HCT116 (cell line): ENCODE data around the gene GSTA1. TPM values are rescaled to one million over a fixed set of nuclear protein-coding genes. Genes with fewer than 3 reads are reported as not detected.

Source experiments
- ATAC-seq: fragments of 200-7000 bp; cut with Tn5 transposase; 2 replicates; pipeline ENCODE4 v1.9.1; 2020; ENCODE audit warnings: mild to moderate bottlenecking, moderate library complexity
- BruUV-seq: library from RNA; stranded (reverse); fragments of 400-500 nt; replicated peaks from 2 replicates; lab custom pipeline; 2021; lab: Mats Ljungman, UMichigan
- CTCF ChIA-PET: fragments of 300-600 bp; sonication (Branson Sonifier 250); formaldehyde crosslinking; loops from one replicate; lab custom pipeline; 2021; ENCODE audit warnings: antibody characterized with exemption; lab: Charles Lee
- POLR2A ChIA-PET: fragments of 300-600, 350-600 bp; sonication (Branson Sonifier 250); formaldehyde crosslinking; loops from one replicate; lab custom pipeline; 2021; ENCODE audit warnings: antibody characterized with exemption; lab: Charles Lee
- RAD21 ChIA-PET, 2 experiments: fragments of 300-600 bp; sonication (Branson Sonifier 250); formaldehyde crosslinking; loops; one replicate each; lab custom pipeline; 2023; ENCODE audit warnings: low total read pairs in 2 of 2; ENCODE audit not compliant: uncharacterized antibody in 2 of 2, unreplicated experiment in 2 of 2, low non-redundant PET in 1 of 2; lab: Charles Lee
- DNase-seq: peaks from one replicate; pipeline ENCODE4 v3.0.0-alpha.2; 2010; ENCODE audit warnings: low read depth, low spot score
- H2AFZ ChIP-seq: fragments of 200-600 bp; shearing (Covaris generic), sonication (generic); 2 replicates; pipeline ENCODE4 v1.6.1; 2017; ENCODE audit warnings: low read depth, mixed run types, mixed read lengths, antibody characterized with exemption, low read length; ENCODE audit not compliant: poor library complexity, severe bottlenecking
- H3K27ac ChIP-seq: 2 replicates; pipeline ENCODE4 v1.5.1; 2012; ENCODE audit warnings: low read depth, low read length
- H3K27me3 ChIP-seq: fragments of 200-600 bp; sonication (generic); 2 replicates; pipeline ENCODE4 v1.6.1; 2016; ENCODE audit warnings: mixed run types, low read length, mixed read lengths; ENCODE audit not compliant: insufficient read depth
- H3K36me3 ChIP-seq, 2 experiments: fragments of 200-500 bp in 1 of 2; fragments of 200-600 bp in 1 of 2; sonication (Bioruptor generic) in 1 of 2; sonication (generic) in 1 of 2; 2 replicates each; pipeline versions ENCODE4 v1.5.1 to v1.6.1; 2014 to 2016; ENCODE audit warnings: low read length in 2 of 2, inconsistent platforms in 1 of 2, mixed read lengths in 1 of 2, mixed run types in 1 of 2; ENCODE audit not compliant: insufficient read depth in 2 of 2, control insufficient read depth in 1 of 2
- H3K4me1 ChIP-seq, 2 experiments: fragments of 200-600 bp in 1 of 2; sonication (generic) in 1 of 2; 2 replicates each; pipeline versions ENCODE4 v1.5.1 to v1.6.1; 2012 to 2017; ENCODE audit warnings: low read length in 2 of 2, inconsistent platforms in 1 of 2, mild to moderate bottlenecking in 1 of 2, mixed read lengths in 1 of 2, mixed run types in 1 of 2, moderate library complexity in 1 of 2; ENCODE audit not compliant: insufficient read depth in 2 of 2, control insufficient read depth in 1 of 2
- H3K4me2 ChIP-seq: fragments of 200-600 bp; sonication (generic); 2 replicates; pipeline ENCODE4 v1.6.1; 2017; ENCODE audit warnings: mixed run types, low read length, mixed read lengths
- H3K4me3 ChIP-seq, 2 experiments: fragments of 200-600 bp in 1 of 2; sonication (generic) in 1 of 2; replicated peaks in 1 of 2; 2 replicates each; pipeline ENCODE4 v1.5.1; 2011 to 2016; ENCODE audit warnings: low read length in 2 of 2, control low read depth in 1 of 2, low read depth in 1 of 2, mild to moderate bottlenecking in 1 of 2, mixed read lengths in 1 of 2, mixed run types in 1 of 2
- H3K79me2 ChIP-seq: fragments of 200-600 bp; sonication (generic); 2 replicates; pipeline ENCODE4 v1.6.1; 2017; ENCODE audit warnings: mild to moderate bottlenecking, mixed run types, low read length, moderate library complexity, mixed read lengths; ENCODE audit not compliant: insufficient read depth
- H3K9ac ChIP-seq: fragments of 200-600 bp; sonication (generic); 2 replicates; pipeline ENCODE4 v1.6.1; 2016; ENCODE audit warnings: low read length, mixed read lengths
- H3K9me2 ChIP-seq: fragments of 200-600 bp; sonication (generic), shearing (Covaris generic); 2 replicates; pipeline ENCODE4 v1.6.1; 2017; ENCODE audit warnings: mixed run types, mild to moderate bottlenecking, moderate library complexity; ENCODE audit not compliant: insufficient read depth
- H3K9me3 ChIP-seq, 2 experiments: fragments of 200-500 bp in 1 of 2; fragments of 200-600 bp in 1 of 2; sonication (Bioruptor generic) in 1 of 2; sonication (generic) in 1 of 2; 2 replicates each; pipeline ENCODE4 v1.6.1; 2014 to 2017; ENCODE audit warnings: low read length in 2 of 2, mixed read lengths in 2 of 2, inconsistent platforms in 1 of 2, low read depth in 1 of 2, mild to moderate bottlenecking in 1 of 2, mixed run types in 1 of 2, moderate library complexity in 1 of 2; ENCODE audit not compliant: control insufficient read depth in 1 of 2, insufficient read depth in 1 of 2
- H4K20me1 ChIP-seq: fragments of 200-600 bp; sonication (generic), shearing (Covaris generic); 2 replicates; pipeline ENCODE4 v1.6.1; 2017; ENCODE audit warnings: mixed run types, mild to moderate bottlenecking, moderate library complexity; ENCODE audit not compliant: insufficient read depth
- CTCF ChIP-seq, 3 experiments: fragments of 200-600 bp in 1 of 3; sonication (generic) in 1 of 3; IDR thresholded peaks in 2 of 3; conservative IDR thresholded peaks in 1 of 3; 2 replicates each; pipeline ENCODE4 v1.5.1; 2012 to 2017; ENCODE audit warnings: low read depth in 2 of 3, low read length in 2 of 3, antibody characterized with exemption in 1 of 3, borderline replicate concordance in 1 of 3, control low read depth in 1 of 3, mild to moderate bottlenecking in 1 of 3, mixed read lengths in 1 of 3, mixed run types in 1 of 3, moderate library complexity in 1 of 3; ENCODE audit not compliant: insufficient read depth in 1 of 3
- EGR1 ChIP-seq: IDR thresholded peaks from 2 replicates; pipeline ENCODE4 v1.6.1; 2012; ENCODE audit warnings: low read depth
- ELF1 ChIP-seq: IDR thresholded peaks from 2 replicates; pipeline ENCODE4 v1.6.1; 2012; ENCODE audit warnings: low read depth, borderline replicate concordance
- EZH2 ChIP-seq: fragments of 200-600 bp; sonication (generic); IDR thresholded peaks from 2 replicates; pipeline ENCODE4 v1.6.1; 2017; ENCODE audit warnings: antibody characterized with exemption, mixed run types
- FOSL1 ChIP-seq: IDR thresholded peaks from 2 replicates; pipeline ENCODE4 v1.6.1; 2012; ENCODE audit warnings: low read depth
- POLR2A ChIP-seq: IDR thresholded peaks from 2 replicates; pipeline ENCODE4 v1.7.0; 2011; ENCODE audit warnings: borderline replicate concordance; ENCODE audit not compliant: insufficient read depth, insufficient read length; ENCODE audit errors: extremely low read depth
- RAD21 ChIP-seq: IDR thresholded peaks from 2 replicates; pipeline ENCODE4 v1.6.1; 2012; ENCODE audit warnings: low read depth, mild to moderate bottlenecking
- REST ChIP-seq: IDR thresholded peaks from 2 replicates; pipeline ENCODE4 v1.6.1; 2012; ENCODE audit warnings: low read depth
- YY1 ChIP-seq: IDR thresholded peaks from 2 replicates; pipeline ENCODE4 v1.6.1; 2011; ENCODE audit warnings: low read length, low read depth, moderate library complexity, mild to moderate bottlenecking; ENCODE audit not compliant: insufficient replicate concordance; ENCODE audit errors: extremely low read depth
- ZBTB33 ChIP-seq: IDR thresholded peaks from 2 replicates; pipeline ENCODE4 v1.6.1; 2011; ENCODE audit warnings: mild to moderate bottlenecking, low read length, moderate library complexity; ENCODE audit not compliant: insufficient replicate concordance; ENCODE audit errors: extremely low read depth
- intact Hi-C: fragments of 100-400 bp; cut with micrococcal nuclease; formaldehyde crosslinking; loops from 2 replicates; pipeline ENCODE4 v1.10.0; 2022
- total RNA-seq: library from RNA; stranded (reverse); gene quantifications from one replicate; pipeline ENCODE4 v1.2.1, GENCODE V29; 2021; ENCODE audit not compliant: unreplicated experiment

GSTA1 gene
- total RNA-seq, 1 experiment from 2014 or later, result 0.57 TPM

GRCh38 chr6:52820198-52820597 is 16.6 kb upstream of the GSTA1 start:
- ChIA-PET CTCF (no interaction called here), POLR2A (no interaction called here), RAD21 (no interaction called here)
- no peak overlapping the region for H3K4me3 ChIP-seq
- no peak overlapping the region for H2AFZ ChIP-seq
- H4K20me1 ChIP-seq, result no peaks in the 10 kb centered on the region
- DNase-seq (no peak), ATAC-seq (no peak)
- no peak overlapping the region for H3K4me2 ChIP-seq
- no TSS peak for BruUV-seq
- no peaks in the 10 kb centered on the region for H3K79me2 ChIP-seq
- TF ChIP-seq FOSL1 (no peak), RAD21 (no peak), EGR1 (no peak), ELF1 (no peak), EZH2 (no peak), ZBTB33 (no peak), YY1 (no peak), POLR2A (no peak), REST (no peak), CTCF (IDR thresholded peaks at IDR 0.05 in 2 of 3, conservative IDR thresholded peaks at IDR 0.05 in 1 of 3; ENCODE audit: borderline replicate concordance in 1 of 3, insufficient read depth in 1 of 3, low read depth in 2 of 3, low read length in 2 of 3) (no peak)
- no peaks in the 10 kb centered on the region for H3K9me3 ChIP-seq
- H3K9me2 ChIP-seq, result 0 out of 2 replicates have a peak, but pooled peaks cover 3% of the 10 kb centered on the region
- H3K27ac ChIP-seq, result no peak overlapping the region
- H3K27me3 ChIP-seq, result no peaks in the 10 kb centered on the region
- no peaks in the 10 kb centered on the region for H3K36me3 ChIP-seq
- no peak overlapping the region for H3K9ac ChIP-seq
- intact Hi-C loops, result no loop called here
- H3K4me1 ChIP-seq, result peaks cover 0 to 4% of the 10 kb centered on the region in 2 experiments; a peak in 1 of 4 replicates
